Neural crest cell (in vitro differentiated cells): ENCODE results near the gene EOGT. TPM values are rescaled to one million over a fixed set of nuclear protein-coding genes. Genes with fewer than 3 reads are reported as not detected.

Source experiments
- DNase-seq: peaks from one replicate; pipeline ENCODE4 v3.0.0; 2021; ENCODE audit warnings: low read depth, mixed read lengths, low spot score
- H3K27ac Mint-ChIP-seq: one replicate; pipeline ENCODE4 v1.8.0; 2021; ENCODE audit warnings: mild to moderate bottlenecking, mixed read lengths; ENCODE audit not compliant: unreplicated experiment
- H3K27me3 Mint-ChIP-seq: 2 replicates; pipeline ENCODE4 v1.8.0; 2021; ENCODE audit warnings: low read depth, mild to moderate bottlenecking, mixed read lengths
- H3K36me3 Mint-ChIP-seq: 2 replicates; pipeline ENCODE4 v1.8.0; 2021; ENCODE audit warnings: low read depth, mild to moderate bottlenecking, mixed read lengths
- H3K4me1 Mint-ChIP-seq: 2 replicates; pipeline ENCODE4 v1.8.0; 2021; ENCODE audit warnings: mixed read lengths
- H3K4me3 Mint-ChIP-seq: one replicate; pipeline ENCODE4 v1.8.0; 2021; ENCODE audit warnings: mild to moderate bottlenecking, mixed read lengths
- H3K9me3 Mint-ChIP-seq: 2 replicates; pipeline ENCODE4 v1.8.0; 2021; ENCODE audit warnings: mixed read lengths
- total RNA-seq: library from RNA; stranded (reverse); gene quantifications from 2 replicates; pipeline ENCODE4 v1.2.1, GENCODE V29; 2021
- TF ChIP-seq, protein P1 (sequence below): fragments of 200-600 bp; sonication (generic); conservative IDR thresholded peaks from 2 replicates; pipeline ENCODE4 v1.5.0; 2021; ENCODE audit warnings: antibody characterized with exemption, mild to moderate bottlenecking

EOGT gene
- total RNA-seq, 1 donor from 2014 or later = 16.2 TPM

DNA sequence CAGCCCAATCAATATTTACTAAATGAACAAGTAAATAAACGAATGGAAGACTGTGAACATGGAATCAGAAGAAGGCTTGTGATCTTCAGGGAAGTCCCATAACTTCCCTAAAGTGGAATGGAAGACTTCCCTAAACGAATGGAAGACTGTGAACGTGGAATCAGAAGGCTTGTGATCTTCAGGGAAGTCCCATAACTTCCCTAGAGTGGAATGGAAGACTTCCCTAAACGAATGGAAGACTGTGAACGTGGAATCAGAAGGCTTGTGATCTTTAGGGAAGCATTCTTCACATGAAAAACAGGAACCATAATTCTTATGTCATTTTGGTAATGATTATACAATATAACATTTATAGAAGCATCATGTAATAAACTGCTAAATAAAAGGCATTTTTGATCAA lies 38.8 kb downstream of the EOGT start:
- no peaks in the 10 kb centered on the region for H3K9me3 Mint-ChIP-seq

DNA sequence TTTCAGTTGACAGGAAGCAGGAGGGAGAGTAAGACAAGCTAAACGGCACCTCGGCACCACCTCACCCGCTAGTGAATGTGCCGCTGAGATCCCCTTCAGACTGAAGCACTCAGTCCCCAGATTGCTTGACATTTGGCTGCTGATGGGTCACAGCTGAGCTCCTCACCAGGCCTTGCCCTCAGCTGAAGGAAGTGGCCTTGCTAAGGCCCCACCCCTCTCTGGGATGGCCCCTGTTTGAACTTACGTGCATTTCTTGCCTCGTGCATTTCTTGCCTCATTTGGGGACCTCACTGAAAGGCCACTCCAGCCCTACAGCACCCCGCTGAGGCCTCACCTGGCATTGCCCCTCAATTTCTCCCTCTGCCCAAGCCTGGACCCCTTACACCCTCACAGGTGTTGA lies 39.8 kb downstream of the EOGT start:
- no peak for DNase-seq
- H3K4me3 Mint-ChIP-seq = no peak overlapping the region
- H3K27ac Mint-ChIP-seq = no peak overlapping the region
- H3K9me3 Mint-ChIP-seq = no peaks in the 10 kb centered on the region
- TF ChIP-seq, protein P1, sequence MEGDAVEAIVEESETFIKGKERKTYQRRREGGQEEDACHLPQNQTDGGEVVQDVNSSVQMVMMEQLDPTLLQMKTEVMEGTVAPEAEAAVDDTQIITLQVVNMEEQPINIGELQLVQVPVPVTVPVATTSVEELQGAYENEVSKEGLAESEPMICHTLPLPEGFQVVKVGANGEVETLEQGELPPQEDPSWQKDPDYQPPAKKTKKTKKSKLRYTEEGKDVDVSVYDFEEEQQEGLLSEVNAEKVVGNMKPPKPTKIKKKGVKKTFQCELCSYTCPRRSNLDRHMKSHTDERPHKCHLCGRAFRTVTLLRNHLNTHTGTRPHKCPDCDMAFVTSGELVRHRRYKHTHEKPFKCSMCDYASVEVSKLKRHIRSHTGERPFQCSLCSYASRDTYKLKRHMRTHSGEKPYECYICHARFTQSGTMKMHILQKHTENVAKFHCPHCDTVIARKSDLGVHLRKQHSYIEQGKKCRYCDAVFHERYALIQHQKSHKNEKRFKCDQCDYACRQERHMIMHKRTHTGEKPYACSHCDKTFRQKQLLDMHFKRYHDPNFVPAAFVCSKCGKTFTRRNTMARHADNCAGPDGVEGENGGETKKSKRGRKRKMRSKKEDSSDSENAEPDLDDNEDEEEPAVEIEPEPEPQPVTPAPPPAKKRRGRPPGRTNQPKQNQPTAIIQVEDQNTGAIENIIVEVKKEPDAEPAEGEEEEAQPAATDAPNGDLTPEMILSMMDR = no peak
- H3K27me3 Mint-ChIP-seq = peaks cover 5% of the 10 kb centered on the region
- no peaks in the 10 kb centered on the region for H3K36me3 Mint-ChIP-seq
- peaks cover 5% of the 10 kb centered on the region for H3K4me1 Mint-ChIP-seq

More for the DNA sequence above, 38.8 kb downstream of the EOGT start:
- H3K36me3 Mint-ChIP-seq = no peaks in the 10 kb centered on the region
- peaks cover 2% of the 10 kb centered on the region for H3K27me3 Mint-ChIP-seq
- H3K4me1 Mint-ChIP-seq = peaks cover 5% of the 10 kb centered on the region
- no peak overlapping the region for H3K27ac Mint-ChIP-seq
- no peak for DNase-seq
- no peak overlapping the region for H3K4me3 Mint-ChIP-seq
- TF ChIP-seq, protein P1 = no peak

DNA sequence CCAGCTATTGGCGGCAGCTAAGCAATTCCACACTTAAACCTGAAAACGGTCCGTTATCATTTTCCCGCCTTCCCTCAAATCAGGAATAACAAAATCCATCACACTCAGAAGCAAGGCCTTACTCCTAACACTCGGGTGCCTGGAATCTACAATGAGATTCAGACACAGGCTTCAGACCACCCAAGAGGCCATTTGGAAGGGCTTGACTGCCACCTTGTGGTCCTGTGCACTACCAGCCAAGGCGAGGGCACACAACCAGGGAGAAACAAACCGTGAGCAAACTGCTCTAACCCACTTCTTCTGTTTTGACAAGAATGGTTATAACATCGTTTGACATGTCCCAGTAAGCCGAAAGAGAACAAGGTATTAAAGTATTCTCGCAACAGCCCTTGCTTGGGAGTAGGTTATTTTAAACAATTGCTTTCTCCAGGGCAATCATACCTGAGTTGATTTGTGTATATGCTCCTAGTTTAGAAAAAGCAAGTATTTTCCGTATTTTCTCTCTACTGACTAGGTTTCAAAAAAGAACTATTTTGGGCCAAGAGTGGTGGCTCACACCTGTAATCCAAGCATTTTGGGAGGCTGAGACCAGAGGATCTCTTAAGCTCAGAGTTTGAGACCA lies 41.0 kb downstream of the EOGT start:
- Mint-ChIP-seq H3K27me3 (peaks cover 5% of the 10 kb centered on the region), H3K36me3 (no peaks in the 10 kb centered on the region), H3K9me3 (no peaks in the 10 kb centered on the region), H3K4me3 (no peak overlapping the region), H3K4me1 (peaks cover 5% of the 10 kb centered on the region), H3K27ac (no peak overlapping the region)
- peak; percentile 76 for DNase-seq
- TF ChIP-seq, protein P1 = peak; percentile 86

DNA sequence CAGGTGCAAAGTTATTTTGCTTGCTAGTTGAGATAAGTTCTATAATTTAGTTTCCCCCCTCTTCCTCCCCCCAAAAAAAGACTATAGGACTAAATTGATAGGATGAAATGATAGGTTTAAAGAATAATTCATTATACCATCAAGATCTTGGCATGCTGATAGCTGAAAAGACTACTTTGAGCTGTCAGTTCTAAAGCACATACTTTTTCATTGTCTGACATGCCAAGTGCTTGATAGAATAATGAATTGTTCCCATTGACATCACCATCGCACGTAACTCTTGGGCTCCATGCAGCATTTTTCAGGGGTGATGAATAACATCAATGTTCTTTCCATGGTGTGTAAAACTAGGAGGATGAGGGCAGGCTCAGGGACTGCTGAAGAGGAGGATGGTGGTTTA lies 48.8 kb downstream of the EOGT start:
- Mint-ChIP-seq H3K36me3 (no peaks in the 10 kb centered on the region), H3K9me3 (no peaks in the 10 kb centered on the region), H3K27ac (no peak overlapping the region), H3K4me1 (no peaks in the 10 kb centered on the region), H3K4me3 (no peak overlapping the region), H3K27me3 (peaks cover 3% of the 10 kb centered on the region)
- TF ChIP-seq, protein P1 = no peak
- no peak for DNase-seq

DNA sequence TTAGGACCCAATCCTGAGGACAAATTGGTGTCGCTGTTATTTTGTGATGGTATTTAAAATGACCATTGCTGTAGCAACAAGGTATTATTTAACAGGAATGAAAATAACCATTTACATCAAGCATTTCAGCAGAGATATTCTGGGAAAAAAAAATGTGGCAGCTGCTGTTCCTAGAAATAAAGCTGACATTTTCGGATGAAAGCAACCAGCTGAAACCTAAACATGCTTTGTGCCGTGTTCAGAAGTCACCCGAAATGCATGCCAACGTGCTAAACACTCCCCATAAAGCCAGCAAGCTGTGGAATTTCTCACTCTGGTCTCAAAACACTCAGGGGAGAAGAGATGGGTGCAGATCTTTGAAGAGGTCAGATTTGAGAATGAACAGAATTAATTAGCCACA lies 49.6 kb downstream of the EOGT start:
- no peak for DNase-seq
- H3K4me3 Mint-ChIP-seq = no peak overlapping the region
- H3K27me3 Mint-ChIP-seq = peaks cover 4% of the 10 kb centered on the region
- no peak overlapping the region for H3K27ac Mint-ChIP-seq
- no peaks in the 10 kb centered on the region for H3K4me1 Mint-ChIP-seq
- no peaks in the 10 kb centered on the region for H3K9me3 Mint-ChIP-seq
- H3K36me3 Mint-ChIP-seq = no peaks in the 10 kb centered on the region
- TF ChIP-seq, protein P1 = no peak
